HG03108 (cell line): ENCODE results near the gene TSPAN4.

ENCODE experiments used
- ATAC-seq: cut with Tn5 transposase; IDR thresholded peaks from one replicate; pipeline ENCODE4 v1.9.1; 2021; ENCODE audit warnings: moderate library complexity; ENCODE audit not compliant: unreplicated experiment

TSPAN4 gene

GRCh38 chr11:905952-906351 lies 63.3 kb downstream of the TSPAN4 start:
- no peak for ATAC-seq

- no peak for ATAC-seq
Observed at GRCh38 chr11:907668-908067, 65.0 kb downstream of the TSPAN4 start.

GRCh38 chr11:908273-908672 lies 65.6 kb downstream of the TSPAN4 start:
- ATAC-seq, result no peak

GRCh38 chr11:909406-909805 lies 66.8 kb downstream of the TSPAN4 start:
- no peak for ATAC-seq

GRCh38 chr11:910044-910588 lies 67.5 kb downstream of the TSPAN4 start:
- ATAC-seq, result no peak

- peak; percentile 90 for ATAC-seq
Observed at GRCh38 chr11:910589-911030, 68.0 kb downstream of the TSPAN4 start, which contains the start of gene CHID1. TSS of gene CHID1 (minus strand) at chr11:910810. CDS start at chr11:904816, 5,994 bp downstream.

- ATAC-seq, result peak; percentile 27
Observed at GRCh38 chr11:911031-911889, 68.6 kb downstream of the TSPAN4 start.

- no peak for ATAC-seq
Observed at GRCh38 chr11:911890-912219, 69.2 kb downstream of the TSPAN4 start.

GRCh38 chr11:912266-912665 lies 69.6 kb downstream of the TSPAN4 start:
- no peak for ATAC-seq

- ATAC-seq, result no peak
Observed at GRCh38 chr11:913043-913442, 70.4 kb downstream of the TSPAN4 start.

GRCh38 chr11:914204-914603 lies 71.6 kb downstream of the TSPAN4 start:
- ATAC-seq, result no peak

- ATAC-seq, result no peak
Observed at GRCh38 chr11:914747-915501, 72.3 kb downstream of the TSPAN4 start.
